ENCODE results near the gene TNS1. TPM values are rescaled to one million over a fixed set of nuclear protein-coding genes. Genes with fewer than 3 reads are reported as not detected.

TNS1 gene
- total RNA-seq, 1 experiment from 2014 or later: 0.49 TPM

- POLR2A ChIA-PET: interaction anchor here (0.6 kb wide), 1 partner anchor 145 kb away, joined by 3 read pairs; no protein-coding TSS in a partner anchor
- intact Hi-C loops (cut with micrococcal nuclease; ENCODE audit: unreplicated experiment): loop anchor here (5.0 kb wide), 1 partner anchor 89 kb away; no protein-coding TSS in a partner anchor
Observed at GRCh38 chr2:217986256-217986961, 16.4 kb downstream of the TNS1 start.

More at GRCh38 chr2:217986256-217986961, 16.4 kb downstream of the TNS1 start:
- TF ChIP-seq CTCF (IDR thresholded peaks at IDR 0.05) (no peak), TCF7L2 (IDR thresholded peaks at IDR 0.05; ENCODE audit: low read depth, low read length) (no peak), REST (IDR thresholded peaks at IDR 0.05; ENCODE audit: insufficient read depth in 1 of 2, low read depth in 2 of 2, low read length in 1 of 2) (no peak), POLR2AphosphoS5 (IDR thresholded peaks at IDR 0.05; ENCODE audit: low read depth, low read length) (no peak), SIN3A (IDR thresholded peaks at IDR 0.05; ENCODE audit: borderline replicate concordance, insufficient read depth, low read depth, low read length) (no peak)
- BruUV-seq (replicated peaks): no TSS peak
- H3K27me3 ChIP-seq (ENCODE audit: control insufficient read depth, insufficient read depth, low read length): no peaks in the 10 kb centered on the region
- in situ Hi-C loops (cut with HindIII; ENCODE audit: low pct_unique_long_range_greater_than_20kb, low sequenced_read_pairs): no loop called here
- H3K9me3 ChIP-seq (ENCODE audit: control insufficient read depth, insufficient read depth, low read depth, low read length): no peaks in the 10 kb centered on the region
- no peaks in the 10 kb centered on the region for H3K36me3 ChIP-seq (ENCODE audit: control insufficient read depth, insufficient read depth, low read length)
- no peaks in the 10 kb centered on the region for H3K4me1 ChIP-seq (ENCODE audit: control insufficient read depth, insufficient read depth, low read length)
- no peak for DNase-seq (ENCODE audit: low read depth, low spot score)
- CTCF ChIA-PET: interaction anchor here (0.5 to 2.1 kb wide), 3 partner anchors 105 to 200 kb away, joined by 3 to 17 read pairs (median 3); no protein-coding TSS in a partner anchor
- H3K4me3 ChIP-seq (ENCODE audit: low read depth in 2 of 2, low read length in 2 of 2): no peak overlapping the region
- no peak overlapping the region for H3K27ac ChIP-seq (ENCODE audit: low read length)
- no peak for ATAC-seq

Measured in Panc1 (cell line).